ENCODE measurements around the gene MYL12B. TPM values are rescaled to one million over a fixed set of nuclear protein-coding genes. Genes with fewer than 3 reads are reported as not detected.
"Not testable (repeated sequence)": the region's sequence is repeated elsewhere in the genome, so short reads cannot be mapped to it uniquely, and the experiment has no call there.

MYL12B gene
- total and polyA plus RNA-seq, 11 donors, result 185 to 462 (median 223) TPM

GRCh38 chr18:3305933-3306332 is 44.0 kb downstream of the MYL12B start:
- intact Hi-C loops (cut with DNase I), result no loop called here
- no peaks in the 10 kb centered on the region for H3K27me3 ChIP-seq

GRCh38 chr18:3306391-3306790 is 44.5 kb downstream of the MYL12B start:
- WGBS, 4 donors, result 37 to 67% (median 59%) methylated on average over 3 of the region's 3 CpGs
- intact Hi-C loops (cut with DNase I), result no loop called here
- TF ChIP-seq POLR2A (IDR thresholded peaks at IDR 0.05) (no peak), CTCF (IDR thresholded peaks at IDR 0.05) (no peak)
- Histone ChIP-seq H3K36me3 (no peaks in the 10 kb centered on the region), H3K27ac (no peak overlapping the region), H3K9me3 (no peaks in the 10 kb centered on the region), H3K4me1 (no peaks in the 10 kb centered on the region), H3K4me3 (no peak overlapping the region), H3K27me3 (no peaks in the 10 kb centered on the region)
- ATAC-seq, result no peak
- DNase-seq, result no peak

More at GRCh38 chr18:3305933-3306332, 44.0 kb downstream of the MYL12B start:
- H3K4me1 ChIP-seq, result no peaks in the 10 kb centered on the region
- no peak overlapping the region for H3K27ac ChIP-seq
- TF ChIP-seq POLR2A (IDR thresholded peaks at IDR 0.05), result no peak
- no peak for TF ChIP-seq CTCF (IDR thresholded peaks at IDR 0.05)
- H3K9me3 ChIP-seq, result no peaks in the 10 kb centered on the region
- no peaks in the 10 kb centered on the region for H3K36me3 ChIP-seq
- DNase-seq (no peak), ATAC-seq (no peak)
- 36 to 43% (median 38%) methylated on average over 8 of the region's 8 CpGs for WGBS, 4 donors
- no peak overlapping the region for H3K4me3 ChIP-seq

- no peak overlapping the region for H3K27ac ChIP-seq
- intact Hi-C loops (cut with DNase I), result no loop called here
- TF ChIP-seq POLR2A (IDR thresholded peaks at IDR 0.05) (no peak), CTCF (IDR thresholded peaks at IDR 0.05) (no peak)
- no peak for ATAC-seq
- H3K36me3 ChIP-seq, result no peaks in the 10 kb centered on the region
- DNase-seq, result no peak
- H3K4me1 ChIP-seq, result no peaks in the 10 kb centered on the region
- 55 to 59% (median 56%) methylated on average over 4 of the region's 4 CpGs for WGBS, 4 donors
- no peaks in the 10 kb centered on the region for H3K9me3 ChIP-seq
- no peak overlapping the region for H3K4me3 ChIP-seq
- H3K27me3 ChIP-seq, result no peaks in the 10 kb centered on the region
Observed at GRCh38 chr18:3313685-3314084, 51.8 kb downstream of the MYL12B start.

- 92 to 100% (median 95%) methylated on average over 1 of the region's 1 CpG for WGBS, 4 donors
- H3K9me3 ChIP-seq; H3K27ac ChIP-seq; H3K36me3 ChIP-seq; DNase-seq; ATAC-seq; H3K4me1 ChIP-seq; H3K4me3 ChIP-seq; intact Hi-C loops (cut with DNase I); H3K27me3 ChIP-seq: not testable (repeated sequence)
Observed at GRCh38 chr18:3315344-3315743, 53.4 kb downstream of the MYL12B start.

- Histone ChIP-seq H3K4me3 (no peak overlapping the region), H3K27me3 (no peaks in the 10 kb centered on the region), H3K36me3 (no peaks in the 10 kb centered on the region), H3K9me3 (no peaks in the 10 kb centered on the region), H3K4me1 (peaks cover 0 to 11% (median 0%) of the 10 kb centered on the region in 12 donors), H3K27ac (no peak overlapping the region)
- 72 to 76% (median 75%) methylated on average over 5 of the region's 5 CpGs for WGBS, 4 donors
- ATAC-seq, result no peak
- TF ChIP-seq CTCF (IDR thresholded peaks at IDR 0.05), result no peak
- no peak for TF ChIP-seq POLR2A (IDR thresholded peaks at IDR 0.05)
- no peak for DNase-seq
- intact Hi-C loops (cut with DNase I), result no loop called here
Observed at GRCh38 chr18:3319399-3319798, 57.5 kb downstream of the MYL12B start.
